HG03469 (cell line): ENCODE data around the gene ZNF576.
"Not testable (repeated sequence)": the region's sequence is repeated elsewhere in the genome, so short reads cannot be mapped to it uniquely, and the experiment has no call there.

ENCODE experiments used
- ATAC-seq: cut with Tn5 transposase; IDR thresholded peaks from one replicate; pipeline ENCODE4 v1.9.1; 2021; ENCODE audit warnings: mild to moderate bottlenecking, moderate library complexity, moderate number of reproducible peaks; ENCODE audit not compliant: unreplicated experiment

Gene ZNF576

GRCh38 chr19:43623889-43624670 lies 27.7 kb downstream of the ZNF576 start:
- no peak for ATAC-seq

GRCh38 chr19:43624933-43625332 lies 28.5 kb downstream of the ZNF576 start:
- no peak for ATAC-seq

- no peak for ATAC-seq
Observed at GRCh38 chr19:43625918-43626579, 29.7 kb downstream of the ZNF576 start.

GRCh38 chr19:43626838-43627237 lies 30.4 kb downstream of the ZNF576 start:
- ATAC-seq, result no peak

GRCh38 chr19:43628646-43629326 lies 32.4 kb downstream of the ZNF576 start:
- no peak for ATAC-seq

- no peak for ATAC-seq
Observed at GRCh38 chr19:43631491-43631890, 35.1 kb downstream of the ZNF576 start.

GRCh38 chr19:43633520-43633919 lies 37.1 kb downstream of the ZNF576 start:
- no peak for ATAC-seq

GRCh38 chr19:43634068-43634467 lies 37.7 kb downstream of the ZNF576 start:
- ATAC-seq, result no peak

GRCh38 chr19:43634506-43634871 lies 38.1 kb downstream of the ZNF576 start:
- ATAC-seq, result no peak

GRCh38 chr19:43634872-43635560 lies 38.6 kb downstream of the ZNF576 start:
- ATAC-seq, result no peak

- ATAC-seq, result not testable (repeated sequence)
Observed at GRCh38 chr19:43635561-43635940, 39.2 kb downstream of the ZNF576 start.

GRCh38 chr19:43636121-43636683 lies 39.8 kb downstream of the ZNF576 start:
- ATAC-seq, result no peak

- ATAC-seq, result no peak
Observed at GRCh38 chr19:43638214-43638994, 42.0 kb downstream of the ZNF576 start.

- ATAC-seq, result no peak
Observed at GRCh38 chr19:43638995-43639518, 42.7 kb downstream of the ZNF576 start.

- no peak for ATAC-seq
Observed at GRCh38 chr19:43639519-43640423, 43.4 kb downstream of the ZNF576 start, which contains the start of gene CADM4. Gene CADM4, minus strand, starts transcription at chr19:43639850. Its CDS starts 60 bp downstream, at chr19:43639790.

GRCh38 chr19:43640424-43640757 lies 44.0 kb downstream of the ZNF576 start:
- no peak for ATAC-seq

- ATAC-seq, result no peak
Observed at GRCh38 chr19:43641333-43641732, 44.9 kb downstream of the ZNF576 start.

- ATAC-seq, result no peak
Observed at GRCh38 chr19:43642531-43642930, 46.1 kb downstream of the ZNF576 start.

GRCh38 chr19:43643326-43643725 lies 46.9 kb downstream of the ZNF576 start:
- no peak for ATAC-seq
